DMS53 (cell line): Measurements from ENCODE around the gene CENPU.
"Not testable (repeated sequence)": the region's sequence is repeated elsewhere in the genome, so short reads cannot be mapped to it uniquely, and the experiment has no call there.

ENCODE experiments used
- DNase-seq: peaks from one replicate; lab custom pipeline; 2025; lab: John Stamatoyannopoulos, UW

CENPU gene

GRCh38 chr4:184751585-184751956 lies 17.7 kb upstream of the CENPU start:
- no peak for DNase-seq

GRCh38 chr4:184750926-184751584 lies 17.2 kb upstream of the CENPU start:
- no peak for DNase-seq

DNA sequence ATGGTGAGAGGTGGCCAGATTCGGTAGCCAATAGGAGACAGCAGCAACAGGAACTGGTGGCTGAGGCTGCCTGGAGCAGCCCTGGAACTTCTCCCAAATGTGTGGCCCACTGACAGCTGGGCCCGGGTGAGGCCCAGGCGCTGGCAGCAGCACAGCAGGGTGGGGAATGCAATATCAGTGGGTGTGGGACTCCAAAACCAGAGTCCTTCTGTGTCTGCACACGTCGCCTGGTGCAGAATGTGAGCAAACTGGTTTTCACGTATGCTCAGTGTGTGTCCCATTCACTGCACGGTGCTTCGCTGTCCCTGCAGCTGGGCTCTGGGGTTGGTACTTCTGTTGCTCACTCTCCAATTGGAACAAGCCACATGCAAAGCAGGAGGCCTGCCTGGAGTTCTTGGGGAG lies 14.4 kb upstream of the CENPU start:
- DNase-seq, result peak; percentile 7

GRCh38 chr4:184747034-184747830 lies 13.3 kb upstream of the CENPU start:
- peak; percentile 88 for DNase-seq

- DNase-seq, result peak; percentile 83
These were observed 12.2 kb upstream of the CENPU start for GRCh38 chr4:184745831-184746795.

- DNase-seq, result no peak
These were observed 10.3 kb upstream of the CENPU start for GRCh38 chr4:184744236-184744635.

DNA sequence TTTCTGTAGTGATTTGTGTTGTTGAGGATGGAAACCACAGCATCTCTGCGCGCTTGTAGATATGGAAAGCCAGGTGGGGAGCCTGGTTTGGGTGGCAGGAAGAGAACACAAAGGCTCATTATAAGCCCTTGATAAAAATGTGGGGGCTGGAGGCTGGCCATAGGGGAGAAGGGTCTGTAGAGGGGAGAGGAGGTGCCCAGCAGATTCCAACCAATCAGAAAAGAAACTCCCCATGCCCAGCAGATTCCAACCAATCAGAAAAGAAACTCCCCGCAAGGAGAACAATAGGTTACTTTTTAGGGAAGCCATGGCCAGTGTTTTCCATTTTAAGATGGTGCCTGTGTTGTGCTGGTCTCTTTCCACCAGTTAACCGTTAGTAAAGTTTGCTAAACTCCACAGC lies 9.8 kb upstream of the CENPU start:
- DNase-seq, result no peak

GRCh38 chr4:184741651-184742050 lies 7.8 kb upstream of the CENPU start:
- DNase-seq, result not testable (repeated sequence)

GRCh38 chr4:184740980-184741391 lies 7.1 kb upstream of the CENPU start:
- DNase-seq, result peak; percentile 5

- not testable (repeated sequence) for DNase-seq
These were observed 5.7 kb upstream of the CENPU start for GRCh38 chr4:184739575-184739974.

DNA sequence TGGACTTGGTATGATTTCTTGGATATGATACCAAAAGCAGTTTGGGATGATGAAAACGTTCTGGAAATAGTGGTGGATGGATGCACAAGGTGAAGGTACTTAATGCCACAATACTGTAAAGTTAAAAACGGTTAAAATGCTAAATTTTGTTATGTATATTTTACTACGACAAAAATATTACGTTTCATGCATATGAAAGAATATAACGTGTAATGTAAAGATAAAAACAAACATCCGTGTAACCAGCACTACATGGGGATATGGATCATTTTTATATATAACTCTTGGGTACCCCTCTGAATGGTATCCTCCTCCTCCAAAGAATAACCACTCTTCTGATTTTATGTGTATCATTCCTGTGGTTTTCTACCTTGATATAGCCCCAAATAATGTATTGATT lies 862 bp upstream of the CENPU start:
- peak; percentile 22 for DNase-seq

- peak; percentile 66 for DNase-seq
These were observed 1.8 kb downstream of the CENPU start for GRCh38 chr4:184732126-184732525.

DNA sequence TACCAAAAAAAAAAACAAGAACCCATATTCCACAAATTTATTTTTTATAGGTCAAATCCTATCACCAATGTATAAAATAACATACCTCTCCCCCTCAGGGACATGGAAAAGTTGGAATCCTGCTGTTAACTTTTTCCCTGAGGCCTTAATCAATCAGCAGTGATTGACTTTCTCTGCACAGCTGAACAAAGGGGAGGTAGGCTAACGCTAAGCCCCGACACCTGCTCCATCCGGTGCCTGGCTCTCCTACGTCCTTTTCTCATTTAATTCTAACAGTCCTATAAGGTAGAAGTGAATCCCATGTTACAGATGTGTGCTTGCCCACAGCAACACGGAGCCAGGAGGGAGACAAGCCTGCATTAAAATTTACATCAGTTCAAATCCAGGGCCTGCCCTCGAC lies 2.8 kb downstream of the CENPU start:
- DNase-seq, result no peak

- no peak for DNase-seq
These were observed 4.0 kb downstream of the CENPU start for GRCh38 chr4:184729946-184730345.

GRCh38 chr4:184728858-184729257 lies 5.0 kb downstream of the CENPU start:
- no peak for DNase-seq

GRCh38 chr4:184727430-184727829 lies 6.5 kb downstream of the CENPU start:
- no peak for DNase-seq

- DNase-seq, result peak; percentile 8
These were observed 11.1 kb downstream of the CENPU start for GRCh38 chr4:184722798-184723197.

DNA sequence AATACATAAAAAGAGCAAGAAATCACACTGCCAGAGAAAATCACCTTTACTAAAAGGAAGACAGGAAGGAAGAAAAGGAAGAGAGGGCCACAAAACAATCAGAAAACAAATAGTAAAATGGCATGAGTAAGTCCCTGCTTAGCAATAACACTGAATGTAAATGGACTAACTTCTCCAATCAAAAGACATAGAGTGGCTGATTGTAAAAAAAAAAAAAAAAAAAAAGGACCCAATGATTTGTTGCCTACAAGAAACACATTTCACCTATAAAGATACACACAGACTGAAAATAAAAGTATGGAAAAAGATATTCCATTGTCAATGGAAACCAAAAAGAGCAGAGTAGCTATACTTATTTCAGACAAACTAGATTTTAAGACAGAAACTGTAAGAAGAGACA lies 12.6 kb downstream of the CENPU start:
- DNase-seq, result no peak

DNA sequence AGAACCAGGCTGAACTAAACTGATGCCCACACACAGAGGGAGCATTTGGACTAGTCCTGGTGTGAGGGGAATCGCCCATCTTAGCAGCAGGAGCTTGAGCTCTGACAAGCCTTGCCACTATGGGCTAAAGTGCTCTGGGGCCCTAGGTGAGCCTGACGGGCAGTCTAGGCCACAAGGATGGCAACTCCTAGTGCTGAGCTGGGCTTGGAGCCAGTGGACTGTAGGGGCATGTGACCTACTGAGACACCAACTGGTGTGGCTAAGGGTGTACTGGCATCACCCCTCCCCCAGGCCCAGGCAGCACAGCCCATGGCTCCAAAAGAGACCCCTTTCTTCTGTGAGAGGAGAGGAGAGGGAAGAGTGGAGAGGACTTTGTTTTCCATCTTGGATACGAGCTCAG lies 14.5 kb downstream of the CENPU start:
- no peak for DNase-seq

- DNase-seq, result no peak
These were observed 18.4 kb downstream of the CENPU start for GRCh38 chr4:184715526-184715925.

- DNase-seq, result no peak
These were observed 20.0 kb downstream of the CENPU start for GRCh38 chr4:184713887-184714286.

GRCh38 chr4:184712322-184712721 lies 21.6 kb downstream of the CENPU start:
- DNase-seq, result no peak
